SK-N-SH treated with all-trans-retinoic acid at 6 μM for 48 hours (cell line): ENCODE measurements around the gene GPR160.

Experiments
- ATAC-seq: fragments of 200-7000 bp; cut with Tn5 transposase; 3 replicates; pipeline ENCODE4 v1.9.1; 2020; ENCODE audit warnings: mild to moderate bottlenecking, moderate library complexity
- ARNTL ChIP-seq: fragments of 450-650 bp; formaldehyde crosslinking; IDR thresholded peaks from 2 replicates; pipeline ENCODE4 v1.5.0; 2020; ENCODE audit warnings: low read depth, mild to moderate bottlenecking, moderate library complexity, borderline replicate concordance
- BACH2 ChIP-seq: fragments of 250-450 bp; sonication (Bioruptor Pico); IDR thresholded peaks from 2 replicates; pipeline ENCODE4 v1.9.0; 2021; ENCODE audit warnings: mild to moderate bottlenecking, borderline replicate concordance
- CSDC2 ChIP-seq: fragments of 250-450 bp; sonication (Bioruptor Pico); IDR thresholded peaks from 2 replicates; pipeline ENCODE4 v1.5.0; 2020; ENCODE audit warnings: mild to moderate bottlenecking, moderate library complexity
- ESRRG ChIP-seq: fragments of 250-450 bp; sonication (Bioruptor Pico); IDR thresholded peaks from 2 replicates; pipeline ENCODE4 v1.6.1; 2021; ENCODE audit warnings: mild to moderate bottlenecking
- GLIS3 ChIP-seq: fragments of 250-450 bp; sonication (Bioruptor Pico); IDR thresholded peaks from 2 replicates; pipeline ENCODE4 v1.5.0; 2020; ENCODE audit warnings: mild to moderate bottlenecking, moderate library complexity
- ISL1 ChIP-seq: fragments of 250-450 bp; sonication (Bioruptor Pico); IDR thresholded peaks from 2 replicates; pipeline ENCODE4 v2.1.2; 2022; ENCODE audit warnings: mild to moderate bottlenecking, moderate library complexity
- OSR1 ChIP-seq: fragments of 250-450 bp; sonication (Bioruptor Pico); IDR thresholded peaks from 2 replicates; pipeline ENCODE4 v1.8.0; 2022; ENCODE audit warnings: moderate library complexity, mild to moderate bottlenecking, inconsistent platforms
- PPARA ChIP-seq: fragments of 250-450 bp; sonication (Bioruptor Pico); IDR thresholded peaks from 2 replicates; pipeline ENCODE4 v1.5.0; 2020; ENCODE audit warnings: mild to moderate bottlenecking, borderline replicate concordance
- RARB ChIP-seq: fragments of 250-450 bp; sonication (Bioruptor Pico); IDR thresholded peaks from 2 replicates; pipeline ENCODE4 v1.8.0; 2021; ENCODE audit warnings: mild to moderate bottlenecking, moderate library complexity
- SNAI2 ChIP-seq: fragments of 250-450 bp; sonication (Bioruptor Pico); IDR thresholded peaks from 2 replicates; pipeline ENCODE4 v1.5.0; 2020; ENCODE audit warnings: mild to moderate bottlenecking, moderate library complexity
- TCF4 ChIP-seq: fragments of 250-450 bp; sonication (Bioruptor Pico); IDR thresholded peaks from 2 replicates; pipeline ENCODE4 v1.8.0; 2021; ENCODE audit warnings: mild to moderate bottlenecking, moderate library complexity, borderline replicate concordance
- TOX ChIP-seq: fragments of 250-450 bp; sonication (Bioruptor Pico); IDR thresholded peaks from 2 replicates; pipeline ENCODE4 v1.8.0; 2021; ENCODE audit warnings: mild to moderate bottlenecking, moderate library complexity, borderline replicate concordance
- ZC3H10 ChIP-seq: fragments of 250-450 bp; sonication (Bioruptor Pico); IDR thresholded peaks from 2 replicates; pipeline ENCODE4 v1.5.1; 2021; ENCODE audit warnings: mild to moderate bottlenecking, moderate library complexity
- ZFP3 ChIP-seq: fragments of 250-450 bp; sonication (Bioruptor Pico); IDR thresholded peaks from 2 replicates; pipeline ENCODE4 v1.5.0; 2020; ENCODE audit warnings: mild to moderate bottlenecking, moderate library complexity
- ZFP30 ChIP-seq: fragments of 450-650 bp; formaldehyde crosslinking; IDR thresholded peaks from 2 replicates; pipeline ENCODE4 v1.5.0; 2022; ENCODE audit warnings: mild to moderate bottlenecking, moderate library complexity
- ZNF565 ChIP-seq: fragments of 450-650 bp; formaldehyde crosslinking; conservative IDR thresholded peaks from 2 replicates; pipeline ENCODE4 v1.5.0; 2020; ENCODE audit warnings: low read depth, mild to moderate bottlenecking, moderate library complexity
- ZNF70 ChIP-seq: fragments of 450-650 bp; formaldehyde crosslinking; IDR thresholded peaks from 2 replicates; pipeline ENCODE4 v1.5.0; 2020; ENCODE audit warnings: mild to moderate bottlenecking, moderate library complexity
- ZNF8 ChIP-seq: fragments of 450-650 bp; formaldehyde crosslinking; IDR thresholded peaks from 2 replicates; pipeline ENCODE4 v1.5.0; 2020; ENCODE audit warnings: mild to moderate bottlenecking, moderate library complexity
- TF ChIP-seq, protein P1 (sequence below): fragments of 250-450 bp; sonication (Bioruptor Pico); IDR thresholded peaks from 2 replicates; pipeline ENCODE4 v1.5.1; 2020; ENCODE audit warnings: low read depth, mild to moderate bottlenecking, moderate library complexity
- TF ChIP-seq, protein P2 (sequence below): fragments of 250-450 bp; sonication (Bioruptor Pico); IDR thresholded peaks from 2 replicates; pipeline ENCODE4 v1.8.0; 2020; ENCODE audit warnings: mild to moderate bottlenecking, moderate library complexity, borderline replicate concordance
- TF ChIP-seq, protein P3 (sequence below): fragments of 250-450 bp; sonication (Bioruptor Pico); IDR thresholded peaks from 2 replicates; pipeline ENCODE4 v1.8.0; 2021; ENCODE audit warnings: low read depth, mild to moderate bottlenecking, moderate library complexity, borderline replicate concordance
- TF ChIP-seq, protein P4 (sequence below): fragments of 250-450 bp; sonication (Bioruptor Pico); IDR thresholded peaks from 2 replicates; pipeline ENCODE4 v1.5.0; 2020; ENCODE audit warnings: mild to moderate bottlenecking, moderate library complexity
- TF ChIP-seq, protein P5 (sequence below): fragments of 250-450 bp; sonication (Bioruptor Pico); IDR thresholded peaks from 2 replicates; pipeline ENCODE4 v1.5.1; 2021; ENCODE audit warnings: mild to moderate bottlenecking, moderate library complexity

Gene GPR160

DNA sequence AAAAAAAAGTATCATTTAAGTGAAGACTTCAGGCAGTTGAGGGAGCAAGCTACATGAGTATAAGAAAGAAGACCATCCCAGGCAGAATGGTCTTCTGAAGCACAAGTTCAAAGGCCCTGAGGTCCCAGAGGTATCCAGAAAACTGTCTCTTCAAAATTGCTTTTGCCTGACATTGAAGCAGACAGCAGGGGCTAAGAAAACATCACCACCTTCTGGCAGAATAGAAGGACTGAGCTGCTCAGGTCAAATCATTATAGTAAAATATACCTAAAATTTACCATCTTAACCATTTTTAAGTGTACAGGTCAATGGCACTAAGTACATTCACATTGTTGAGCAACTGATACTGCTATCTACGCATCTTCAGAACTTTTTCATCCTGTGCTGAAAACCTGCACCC, 16.4 kb downstream of the GPR160 start:
- peak; percentile 62 for ATAC-seq

DNA sequence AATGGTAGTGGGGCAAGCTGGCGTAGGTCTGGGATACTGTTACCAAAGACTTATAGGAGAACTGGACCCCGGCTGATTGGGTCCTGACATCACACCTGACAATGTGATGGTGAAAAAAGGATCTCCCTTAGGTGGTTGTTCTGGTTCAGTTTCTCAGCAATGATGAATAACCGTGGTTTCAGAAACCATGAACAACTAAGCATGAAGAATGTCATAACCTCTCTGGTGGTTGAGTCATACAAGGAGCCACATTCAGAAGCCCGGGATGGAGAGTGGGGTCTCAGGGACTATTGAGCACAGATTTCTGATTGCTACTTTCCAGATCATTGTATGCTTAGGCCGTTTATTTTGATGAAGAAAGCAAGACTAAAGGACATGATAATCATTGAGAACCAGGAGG, 17.4 kb downstream of the GPR160 start:
- no peak for TF ChIP-seq ISL1
- no peak for TF ChIP-seq TCF4
- no peak for TF ChIP-seq CSDC2 (CRISPR knock-in tag)
- no peak for TF ChIP-seq ZNF565
- TF ChIP-seq ARNTL: no peak
- TF ChIP-seq SNAI2 (CRISPR knock-in tag): no peak
- TF ChIP-seq ZNF8 (CRISPR knock-in tag): no peak
- TF ChIP-seq, protein P1, sequence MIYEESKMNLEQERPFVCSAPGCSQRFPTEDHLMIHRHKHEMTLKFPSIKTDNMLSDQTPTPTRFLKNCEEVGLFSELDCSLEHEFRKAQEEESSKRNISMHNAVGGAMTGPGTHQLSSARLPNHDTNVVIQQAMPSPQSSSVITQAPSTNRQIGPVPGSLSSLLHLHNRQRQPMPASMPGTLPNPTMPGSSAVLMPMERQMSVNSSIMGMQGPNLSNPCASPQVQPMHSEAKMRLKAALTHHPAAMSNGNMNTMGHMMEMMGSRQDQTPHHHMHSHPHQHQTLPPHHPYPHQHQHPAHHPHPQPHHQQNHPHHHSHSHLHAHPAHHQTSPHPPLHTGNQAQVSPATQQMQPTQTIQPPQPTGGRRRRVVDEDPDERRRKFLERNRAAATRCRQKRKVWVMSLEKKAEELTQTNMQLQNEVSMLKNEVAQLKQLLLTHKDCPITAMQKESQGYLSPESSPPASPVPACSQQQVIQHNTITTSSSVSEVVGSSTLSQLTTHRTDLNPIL (CRISPR knock-in tag): no peak
- TF ChIP-seq PPARA (CRISPR knock-in tag): no peak
- no peak for TF ChIP-seq OSR1 (CRISPR knock-in tag)
- TF ChIP-seq ZFP30: no peak
- TF ChIP-seq, protein P2, sequence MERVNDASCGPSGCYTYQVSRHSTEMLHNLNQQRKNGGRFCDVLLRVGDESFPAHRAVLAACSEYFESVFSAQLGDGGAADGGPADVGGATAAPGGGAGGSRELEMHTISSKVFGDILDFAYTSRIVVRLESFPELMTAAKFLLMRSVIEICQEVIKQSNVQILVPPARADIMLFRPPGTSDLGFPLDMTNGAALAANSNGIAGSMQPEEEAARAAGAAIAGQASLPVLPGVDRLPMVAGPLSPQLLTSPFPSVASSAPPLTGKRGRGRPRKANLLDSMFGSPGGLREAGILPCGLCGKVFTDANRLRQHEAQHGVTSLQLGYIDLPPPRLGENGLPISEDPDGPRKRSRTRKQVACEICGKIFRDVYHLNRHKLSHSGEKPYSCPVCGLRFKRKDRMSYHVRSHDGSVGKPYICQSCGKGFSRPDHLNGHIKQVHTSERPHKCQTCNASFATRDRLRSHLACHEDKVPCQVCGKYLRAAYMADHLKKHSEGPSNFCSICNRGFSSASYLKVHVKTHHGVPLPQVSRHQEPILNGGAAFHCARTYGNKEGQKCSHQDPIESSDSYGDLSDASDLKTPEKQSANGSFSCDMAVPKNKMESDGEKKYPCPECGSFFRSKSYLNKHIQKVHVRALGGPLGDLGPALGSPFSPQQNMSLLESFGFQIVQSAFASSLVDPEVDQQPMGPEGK: no peak
- no peak for TF ChIP-seq TOX (CRISPR knock-in tag)
- ATAC-seq: no peak

More for the DNA sequence above, 16.4 kb downstream of the GPR160 start:
- TF ChIP-seq ZNF70 (CRISPR knock-in tag): no peak
- no peak for TF ChIP-seq SNAI2 (CRISPR knock-in tag)
- no peak for TF ChIP-seq ZFP3
- no peak for TF ChIP-seq BACH2 (CRISPR knock-in tag)
- TF ChIP-seq CSDC2 (CRISPR knock-in tag): no peak
- no peak for TF ChIP-seq PPARA (CRISPR knock-in tag)
- TF ChIP-seq ISL1: no peak
- TF ChIP-seq, protein P1 (CRISPR knock-in tag): no peak
- TF ChIP-seq ZFP30: no peak
- TF ChIP-seq, protein P2: no peak
- TF ChIP-seq ZNF8 (CRISPR knock-in tag): no peak
- TF ChIP-seq ARNTL: no peak
- TF ChIP-seq ESRRG (CRISPR knock-in tag): no peak
- TF ChIP-seq RARB (CRISPR knock-in tag): no peak

DNA sequence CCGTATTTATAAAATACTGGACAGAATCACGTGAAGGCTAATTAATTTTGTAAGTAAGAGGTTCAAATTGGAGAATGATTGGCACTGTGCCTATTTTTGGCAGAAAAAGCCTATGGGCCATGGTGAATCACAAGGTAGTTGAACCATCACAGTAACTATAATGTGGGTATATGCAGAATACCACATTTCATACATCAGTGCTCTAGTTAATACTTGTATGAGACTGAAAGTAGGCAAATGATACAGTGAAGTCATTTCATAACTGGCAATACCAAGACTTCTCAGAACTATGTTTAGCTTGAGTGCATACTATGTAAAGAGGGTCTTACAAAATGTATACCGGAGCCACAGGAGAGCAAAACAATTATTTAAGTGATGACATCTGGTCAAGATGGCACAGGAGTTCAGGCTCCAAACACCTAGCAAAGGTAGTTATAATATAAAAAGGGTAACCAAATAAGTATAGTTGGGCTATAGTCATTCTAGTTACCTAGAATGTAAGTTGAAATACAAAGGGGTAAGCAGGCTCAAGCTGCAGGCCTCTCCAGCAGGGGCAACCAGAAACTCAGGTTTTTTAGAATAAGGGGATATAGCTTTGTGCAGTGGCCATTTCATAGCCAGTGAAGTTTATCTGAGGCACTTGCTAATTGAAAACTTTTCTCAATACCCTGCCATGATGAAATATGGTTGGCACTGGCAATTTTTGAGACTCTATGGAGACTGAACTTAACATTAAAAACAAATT, 19.1 kb downstream of the GPR160 start:
- ATAC-seq: no peak
- no peak for TF ChIP-seq ZC3H10 (CRISPR knock-in tag)
- TF ChIP-seq, protein P3, sequence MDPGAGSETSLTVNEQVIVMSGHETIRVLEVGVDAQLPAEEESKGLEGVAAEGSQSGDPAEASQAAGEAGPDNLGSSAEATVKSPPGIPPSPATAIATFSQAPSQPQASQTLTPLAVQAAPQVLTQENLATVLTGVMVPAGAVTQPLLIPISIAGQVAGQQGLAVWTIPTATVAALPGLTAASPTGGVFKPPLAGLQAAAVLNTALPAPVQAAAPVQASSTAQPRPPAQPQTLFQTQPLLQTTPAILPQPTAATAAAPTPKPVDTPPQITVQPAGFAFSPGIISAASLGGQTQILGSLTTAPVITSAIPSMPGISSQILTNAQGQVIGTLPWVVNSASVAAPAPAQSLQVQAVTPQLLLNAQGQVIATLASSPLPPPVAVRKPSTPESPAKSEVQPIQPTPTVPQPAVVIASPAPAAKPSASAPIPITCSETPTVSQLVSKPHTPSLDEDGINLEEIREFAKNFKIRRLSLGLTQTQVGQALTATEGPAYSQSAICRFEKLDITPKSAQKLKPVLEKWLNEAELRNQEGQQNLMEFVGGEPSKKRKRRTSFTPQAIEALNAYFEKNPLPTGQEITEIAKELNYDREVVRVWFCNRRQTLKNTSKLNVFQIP (CRISPR knock-in tag): no peak
- no peak for TF ChIP-seq ZNF70 (CRISPR knock-in tag)
- no peak for TF ChIP-seq ZNF565
- TF ChIP-seq ZFP3: no peak
- TF ChIP-seq, protein P4, sequence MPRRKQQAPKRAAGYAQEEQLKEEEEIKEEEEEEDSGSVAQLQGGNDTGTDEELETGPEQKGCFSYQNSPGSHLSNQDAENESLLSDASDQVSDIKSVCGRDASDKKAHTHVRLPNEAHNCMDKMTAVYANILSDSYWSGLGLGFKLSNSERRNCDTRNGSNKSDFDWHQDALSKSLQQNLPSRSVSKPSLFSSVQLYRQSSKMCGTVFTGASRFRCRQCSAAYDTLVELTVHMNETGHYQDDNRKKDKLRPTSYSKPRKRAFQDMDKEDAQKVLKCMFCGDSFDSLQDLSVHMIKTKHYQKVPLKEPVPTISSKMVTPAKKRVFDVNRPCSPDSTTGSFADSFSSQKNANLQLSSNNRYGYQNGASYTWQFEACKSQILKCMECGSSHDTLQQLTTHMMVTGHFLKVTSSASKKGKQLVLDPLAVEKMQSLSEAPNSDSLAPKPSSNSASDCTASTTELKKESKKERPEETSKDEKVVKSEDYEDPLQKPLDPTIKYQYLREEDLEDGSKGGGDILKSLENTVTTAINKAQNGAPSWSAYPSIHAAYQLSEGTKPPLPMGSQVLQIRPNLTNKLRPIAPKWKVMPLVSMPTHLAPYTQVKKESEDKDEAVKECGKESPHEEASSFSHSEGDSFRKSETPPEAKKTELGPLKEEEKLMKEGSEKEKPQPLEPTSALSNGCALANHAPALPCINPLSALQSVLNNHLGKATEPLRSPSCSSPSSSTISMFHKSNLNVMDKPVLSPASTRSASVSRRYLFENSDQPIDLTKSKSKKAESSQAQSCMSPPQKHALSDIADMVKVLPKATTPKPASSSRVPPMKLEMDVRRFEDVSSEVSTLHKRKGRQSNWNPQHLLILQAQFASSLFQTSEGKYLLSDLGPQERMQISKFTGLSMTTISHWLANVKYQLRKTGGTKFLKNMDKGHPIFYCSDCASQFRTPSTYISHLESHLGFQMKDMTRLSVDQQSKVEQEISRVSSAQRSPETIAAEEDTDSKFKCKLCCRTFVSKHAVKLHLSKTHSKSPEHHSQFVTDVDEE: no peak
- TF ChIP-seq CSDC2 (CRISPR knock-in tag): no peak
- TF ChIP-seq, protein P2: no peak
- no peak for TF ChIP-seq PPARA (CRISPR knock-in tag)
- no peak for TF ChIP-seq BACH2 (CRISPR knock-in tag)
- TF ChIP-seq, protein P5, sequence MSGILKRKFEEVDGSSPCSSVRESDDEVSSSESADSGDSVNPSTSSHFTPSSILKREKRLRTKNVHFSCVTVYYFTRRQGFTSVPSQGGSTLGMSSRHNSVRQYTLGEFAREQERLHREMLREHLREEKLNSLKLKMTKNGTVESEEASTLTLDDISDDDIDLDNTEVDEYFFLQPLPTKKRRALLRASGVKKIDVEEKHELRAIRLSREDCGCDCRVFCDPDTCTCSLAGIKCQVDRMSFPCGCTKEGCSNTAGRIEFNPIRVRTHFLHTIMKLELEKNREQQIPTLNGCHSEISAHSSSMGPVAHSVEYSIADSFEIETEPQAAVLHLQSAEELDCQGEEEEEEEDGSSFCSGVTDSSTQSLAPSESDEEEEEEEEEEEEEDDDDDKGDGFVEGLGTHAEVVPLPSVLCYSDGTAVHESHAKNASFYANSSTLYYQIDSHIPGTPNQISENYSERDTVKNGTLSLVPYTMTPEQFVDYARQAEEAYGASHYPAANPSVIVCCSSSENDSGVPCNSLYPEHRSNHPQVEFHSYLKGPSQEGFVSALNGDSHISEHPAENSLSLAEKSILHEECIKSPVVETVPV (CRISPR knock-in tag): no peak
- no peak for TF ChIP-seq SNAI2 (CRISPR knock-in tag)
- no peak for TF ChIP-seq GLIS3 (CRISPR knock-in tag)
